ENCODE data around the gene KIF14.

Gene KIF14

GRCh38 chr1:200550367-200550766 lies 70.2 kb downstream of the KIF14 start:
- TF ChIP-seq, protein P1, sequence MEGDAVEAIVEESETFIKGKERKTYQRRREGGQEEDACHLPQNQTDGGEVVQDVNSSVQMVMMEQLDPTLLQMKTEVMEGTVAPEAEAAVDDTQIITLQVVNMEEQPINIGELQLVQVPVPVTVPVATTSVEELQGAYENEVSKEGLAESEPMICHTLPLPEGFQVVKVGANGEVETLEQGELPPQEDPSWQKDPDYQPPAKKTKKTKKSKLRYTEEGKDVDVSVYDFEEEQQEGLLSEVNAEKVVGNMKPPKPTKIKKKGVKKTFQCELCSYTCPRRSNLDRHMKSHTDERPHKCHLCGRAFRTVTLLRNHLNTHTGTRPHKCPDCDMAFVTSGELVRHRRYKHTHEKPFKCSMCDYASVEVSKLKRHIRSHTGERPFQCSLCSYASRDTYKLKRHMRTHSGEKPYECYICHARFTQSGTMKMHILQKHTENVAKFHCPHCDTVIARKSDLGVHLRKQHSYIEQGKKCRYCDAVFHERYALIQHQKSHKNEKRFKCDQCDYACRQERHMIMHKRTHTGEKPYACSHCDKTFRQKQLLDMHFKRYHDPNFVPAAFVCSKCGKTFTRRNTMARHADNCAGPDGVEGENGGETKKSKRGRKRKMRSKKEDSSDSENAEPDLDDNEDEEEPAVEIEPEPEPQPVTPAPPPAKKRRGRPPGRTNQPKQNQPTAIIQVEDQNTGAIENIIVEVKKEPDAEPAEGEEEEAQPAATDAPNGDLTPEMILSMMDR (IDR thresholded peaks at IDR 0.05; ENCODE audit: insufficient read depth, low read length, poor library complexity, severe bottlenecking) = no peak
- Histone ChIP-seq H3K36me3 (ENCODE audit: control insufficient read depth, insufficient read depth, low read length) (peaks cover 1% of the 10 kb centered on the region; the same call in 1 of the 2 replicates), H3K4me3 (replicated peaks; ENCODE audit: low read depth, low read length) (no peak overlapping the region), H3K27me3 (replicated peaks; ENCODE audit: control insufficient read depth, insufficient read depth, low read length) (no peaks in the 10 kb centered on the region)
- no peak for DNase-seq (ENCODE audit: extremely low read depth, insufficient read length)

DNA sequence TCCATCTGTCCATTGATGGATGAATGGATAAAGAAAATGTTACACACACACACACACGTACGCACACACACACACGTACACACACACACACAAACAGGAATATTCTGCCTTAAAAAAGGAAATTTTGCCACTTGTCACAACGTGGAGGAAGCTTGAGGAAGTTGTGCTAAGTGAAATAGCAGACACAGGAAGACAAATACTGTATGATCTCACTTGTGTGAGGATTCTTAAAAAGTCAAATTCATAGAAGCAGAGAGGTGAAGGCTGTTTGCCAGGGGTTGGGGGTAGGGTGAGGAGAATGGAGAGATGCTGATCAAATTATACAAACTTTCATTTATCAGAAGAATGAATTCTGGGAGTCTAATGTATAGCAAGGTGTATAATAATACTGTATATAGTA lies 73.2 kb downstream of the KIF14 start:
- H3K36me3 ChIP-seq (ENCODE audit: control insufficient read depth, insufficient read depth, low read length) = no peaks in the 10 kb centered on the region
- DNase-seq (ENCODE audit: extremely low read depth, insufficient read length) = no peak
- TF ChIP-seq, protein P1 (IDR thresholded peaks at IDR 0.05; ENCODE audit: insufficient read depth, low read length, poor library complexity, severe bottlenecking) = no peak

GRCh38 chr1:200546577-200546976 lies 74.0 kb downstream of the KIF14 start:
- Histone ChIP-seq H3K4me3 (replicated peaks; ENCODE audit: low read depth, low read length) (no peak overlapping the region), H3K36me3 (ENCODE audit: control insufficient read depth, insufficient read depth, low read length) (no peaks in the 10 kb centered on the region), H3K27me3 (replicated peaks; ENCODE audit: control insufficient read depth, insufficient read depth, low read length) (no peaks in the 10 kb centered on the region)
- TF ChIP-seq, protein P1 (IDR thresholded peaks at IDR 0.05; ENCODE audit: insufficient read depth, low read length, poor library complexity, severe bottlenecking) = no peak
- DNase-seq (ENCODE audit: extremely low read depth, insufficient read length) = peak; percentile 51

More for the DNA sequence above, 73.2 kb downstream of the KIF14 start:
- H3K4me3 ChIP-seq (replicated peaks; ENCODE audit: low read depth, low read length) = no peak overlapping the region
- H3K27me3 ChIP-seq (replicated peaks; ENCODE audit: control insufficient read depth, insufficient read depth, low read length) = no peaks in the 10 kb centered on the region

DNA sequence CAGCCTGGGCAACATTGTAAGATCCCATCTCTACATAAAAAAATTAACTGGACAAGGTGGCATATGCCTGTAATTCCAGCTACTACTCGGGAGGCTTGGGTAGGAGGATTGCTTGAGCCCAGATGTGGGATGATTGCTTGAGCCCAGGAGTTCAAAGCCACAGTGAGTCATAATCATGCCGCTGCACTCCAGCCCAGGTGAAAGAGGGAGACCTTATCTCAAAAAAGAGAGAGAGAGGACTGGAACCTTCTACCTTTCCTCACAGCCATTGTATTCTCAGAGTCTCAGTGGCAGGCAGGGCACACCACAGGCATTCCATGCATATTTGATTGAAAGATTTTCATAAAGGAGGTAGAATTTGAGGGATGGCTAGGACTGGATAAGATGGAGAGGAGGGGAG lies 78.4 kb downstream of the KIF14 start:
- no peaks in the 10 kb centered on the region for H3K36me3 ChIP-seq (ENCODE audit: control insufficient read depth, insufficient read depth, low read length)
- no peak overlapping the region for H3K4me3 ChIP-seq (replicated peaks; ENCODE audit: low read depth, low read length)
- TF ChIP-seq, protein P1 (IDR thresholded peaks at IDR 0.05; ENCODE audit: insufficient read depth, low read length, poor library complexity, severe bottlenecking) = no peak
- DNase-seq (ENCODE audit: extremely low read depth, insufficient read length) = no peak
- H3K27me3 ChIP-seq (replicated peaks; ENCODE audit: control insufficient read depth, insufficient read depth, low read length) = no peaks in the 10 kb centered on the region

GRCh38 chr1:200540281-200540680 lies 80.3 kb downstream of the KIF14 start:
- TF ChIP-seq, protein P1 (IDR thresholded peaks at IDR 0.05; ENCODE audit: insufficient read depth, low read length, poor library complexity, severe bottlenecking) = no peak
- no peak for DNase-seq (ENCODE audit: extremely low read depth, insufficient read length)
- Histone ChIP-seq H3K36me3 (ENCODE audit: control insufficient read depth, insufficient read depth, low read length) (no peaks in the 10 kb centered on the region), H3K4me3 (replicated peaks; ENCODE audit: low read depth, low read length) (no peak overlapping the region), H3K27me3 (replicated peaks; ENCODE audit: control insufficient read depth, insufficient read depth, low read length) (no peaks in the 10 kb centered on the region)

- DNase-seq (ENCODE audit: extremely low read depth, insufficient read length) = no peak
- Histone ChIP-seq H3K36me3 (ENCODE audit: control insufficient read depth, insufficient read depth, low read length) (no peaks in the 10 kb centered on the region), H3K27me3 (replicated peaks; ENCODE audit: control insufficient read depth, insufficient read depth, low read length) (no peaks in the 10 kb centered on the region), H3K4me3 (replicated peaks; ENCODE audit: low read depth, low read length) (no peak overlapping the region)
- TF ChIP-seq, protein P1 (IDR thresholded peaks at IDR 0.05; ENCODE audit: insufficient read depth, low read length, poor library complexity, severe bottlenecking) = no peak
Observed at GRCh38 chr1:200538179-200538578, 82.4 kb downstream of the KIF14 start.
